HG03521 (cell line): ENCODE measurements around the gene HERPUD2.
"Not testable (repeated sequence)": the region's sequence is repeated elsewhere in the genome, so short reads cannot be mapped to it uniquely, and the experiment has no call there.

Experiments
- ATAC-seq: cut with Tn5 transposase; IDR thresholded peaks from one replicate; pipeline ENCODE4 v1.9.1; 2021; ENCODE audit warnings: mild to moderate bottlenecking, moderate library complexity; ENCODE audit not compliant: unreplicated experiment

The HERPUD2 gene

GRCh38 chr7:35623381-35623780 is 71.6 kb downstream of the HERPUD2 start:
- no peak for ATAC-seq

- ATAC-seq = no peak
Measured at GRCh38 chr7:35619863-35620262, 75.1 kb downstream of the HERPUD2 start.

GRCh38 chr7:35617041-35617440 is 77.9 kb downstream of the HERPUD2 start:
- ATAC-seq = no peak

GRCh38 chr7:35613150-35613549 is 81.8 kb downstream of the HERPUD2 start:
- no peak for ATAC-seq

GRCh38 chr7:35605760-35606159 is 89.2 kb downstream of the HERPUD2 start:
- no peak for ATAC-seq

- no peak for ATAC-seq
Measured at GRCh38 chr7:35604595-35604994, 90.3 kb downstream of the HERPUD2 start.

- no peak for ATAC-seq
Measured at GRCh38 chr7:35599645-35600044, 95.3 kb downstream of the HERPUD2 start.

GRCh38 chr7:35599061-35599460 is 95.9 kb downstream of the HERPUD2 start:
- no peak for ATAC-seq

- ATAC-seq = no peak
Measured at GRCh38 chr7:35596061-35596460, 98.9 kb downstream of the HERPUD2 start.

- ATAC-seq = no peak
Measured at GRCh38 chr7:35593899-35594298, 101.0 kb downstream of the HERPUD2 start.

GRCh38 chr7:35588647-35589046 is 106.3 kb downstream of the HERPUD2 start:
- ATAC-seq = no peak

GRCh38 chr7:35584990-35585389 is 109.9 kb downstream of the HERPUD2 start:
- no peak for ATAC-seq

- not testable (repeated sequence) for ATAC-seq
Measured at GRCh38 chr7:35584533-35584932, 110.4 kb downstream of the HERPUD2 start.
